Embryonic facial prominence (tissue), 1 donor: ENCODE data around the gene GJB6.

Source experiments
- DNase-seq: peaks from one replicate; pipeline ENCODE4 v3.0.0-alpha.2; 2016; ENCODE audit errors: extremely low spot score

The GJB6 gene

DNA sequence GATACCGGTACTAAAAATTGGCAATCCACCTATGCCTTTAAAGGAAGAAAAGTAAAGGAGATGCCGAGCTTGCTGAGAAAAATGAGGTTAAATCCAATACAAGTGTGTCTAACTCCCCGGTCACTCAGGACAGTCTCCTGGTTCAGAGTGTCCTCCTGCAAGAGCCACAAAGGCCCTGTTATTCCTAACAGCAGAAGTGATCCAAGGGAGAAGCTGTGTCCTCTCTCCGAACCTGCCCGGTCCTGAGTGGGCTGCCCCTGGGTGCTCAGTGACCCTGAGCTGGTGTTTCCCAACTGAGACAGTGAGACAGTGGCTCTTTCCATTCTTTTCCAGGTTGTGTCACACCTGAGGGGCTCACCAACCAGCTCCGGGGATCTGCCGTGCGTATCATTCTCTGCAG lies 4.8 kb downstream of the GJB6 start:
- DNase-seq: no peak

GRCh38 chr13:20222553-20222952 lies 9.6 kb downstream of the GJB6 start:
- no peak for DNase-seq

DNA sequence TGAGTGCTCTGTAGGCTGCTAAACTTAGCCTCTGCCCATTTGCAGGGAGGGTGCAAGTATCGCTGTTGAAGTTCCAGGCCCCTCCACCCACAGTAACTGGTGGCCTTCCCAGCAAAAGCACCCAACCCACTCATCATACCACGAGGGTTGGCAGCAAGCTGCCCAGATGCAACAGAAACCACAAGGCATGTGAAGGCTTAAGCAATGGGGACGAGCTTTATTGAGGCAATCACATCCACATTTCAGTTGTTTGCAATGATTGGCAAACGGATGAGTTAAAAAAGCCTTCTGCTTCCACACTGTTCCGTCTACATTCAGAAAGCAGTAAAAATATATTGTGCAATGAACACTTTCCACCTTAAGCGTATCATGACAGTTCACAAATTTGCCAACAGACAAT lies 10.3 kb downstream of the GJB6 start:
- no peak for DNase-seq

GRCh38 chr13:20219577-20219976 lies 12.5 kb downstream of the GJB6 start:
- no peak for DNase-seq

DNA sequence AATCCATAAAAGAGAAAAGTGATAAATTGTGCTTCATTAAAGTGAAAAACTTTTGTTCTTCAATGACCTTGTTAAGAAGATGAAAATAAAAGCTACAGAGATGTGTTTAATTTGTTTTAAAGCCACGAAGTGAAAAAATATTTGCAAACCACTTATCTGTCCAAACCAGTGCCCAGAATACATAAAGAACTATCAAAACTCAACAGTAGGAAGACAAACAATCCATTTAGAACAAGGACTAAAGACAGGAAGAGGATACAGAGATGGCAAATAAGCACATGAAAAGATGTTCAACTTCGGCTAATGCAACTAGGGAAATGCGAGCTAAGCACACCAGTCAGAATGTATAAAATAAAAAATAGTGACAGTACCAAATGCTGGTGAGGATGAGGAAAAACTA lies 15.0 kb downstream of the GJB6 start:
- DNase-seq: no peak

DNA sequence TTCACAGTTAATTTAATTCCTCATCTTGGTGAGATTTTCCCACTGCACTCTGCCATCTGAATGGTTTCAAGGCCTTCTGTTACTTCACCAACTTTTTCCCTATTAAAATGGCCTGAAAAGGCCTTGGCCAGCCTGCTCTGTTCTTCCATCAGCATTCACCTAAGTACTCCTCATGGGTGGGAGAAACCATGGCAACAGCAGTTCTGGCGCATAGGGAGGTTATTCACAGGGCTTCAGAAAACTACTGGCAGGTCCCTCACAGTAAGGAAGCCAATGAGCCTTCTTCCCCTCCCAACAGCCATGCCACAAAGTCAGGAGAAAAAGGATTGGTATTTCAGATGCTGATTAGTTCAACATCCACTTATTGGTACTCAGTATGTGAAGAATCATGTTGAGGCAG lies 22.2 kb downstream of the GJB6 start:
- DNase-seq: no peak

GRCh38 chr13:20206698-20207235 lies 25.4 kb downstream of the GJB6 start:
- no peak for DNase-seq

GRCh38 chr13:20206065-20206697 lies 25.9 kb downstream of the GJB6 start:
- no peak for DNase-seq

GRCh38 chr13:20198781-20199180 lies 33.3 kb downstream of the GJB6 start:
- no peak for DNase-seq

DNA sequence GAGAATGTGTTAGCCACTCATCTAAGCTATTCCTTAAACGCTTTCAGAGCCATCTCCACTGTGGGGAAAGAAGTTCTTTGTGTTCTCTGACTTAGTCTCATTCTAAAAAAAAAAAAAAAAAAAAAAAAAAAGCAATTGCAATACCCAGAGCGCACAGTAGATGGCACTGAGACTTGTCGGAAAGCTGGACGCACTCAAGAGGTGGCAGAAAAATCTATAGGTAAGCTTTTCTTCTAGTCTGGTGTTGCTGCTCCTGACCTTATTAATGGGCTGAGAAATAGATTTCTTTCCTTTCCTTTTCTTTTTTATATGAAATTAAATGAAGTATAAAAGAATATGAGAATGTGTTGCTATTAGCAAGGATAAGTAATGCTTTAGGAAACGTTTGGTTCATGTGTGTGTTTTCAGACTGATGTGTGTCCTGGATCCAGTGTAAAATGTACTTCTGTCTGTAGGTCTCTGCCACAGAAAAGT lies 34.7 kb downstream of the GJB6 start:
- DNase-seq: no peak

DNA sequence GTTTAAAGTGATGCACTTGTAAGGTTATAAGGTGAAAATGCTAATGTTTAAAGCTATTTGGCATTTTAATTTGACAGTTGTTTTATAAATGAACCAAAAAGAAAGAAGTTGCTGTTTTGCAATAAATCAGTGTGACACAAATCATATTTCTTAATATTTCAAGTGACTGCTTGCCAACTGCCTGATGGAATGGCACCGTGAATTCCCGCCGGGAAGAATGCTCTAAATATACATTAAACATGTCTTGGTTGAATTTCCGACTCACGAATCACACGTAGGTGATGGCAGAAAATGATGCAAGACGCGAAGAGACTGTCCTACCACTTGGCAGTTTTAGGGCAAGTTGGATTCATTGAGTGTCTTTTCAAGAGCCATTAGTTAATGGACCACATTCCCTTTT lies 36.3 kb downstream of the GJB6 start:
- DNase-seq: no peak

GRCh38 chr13:20193907-20194631 lies 38.0 kb downstream of the GJB6 start:
- no peak for DNase-seq

DNA sequence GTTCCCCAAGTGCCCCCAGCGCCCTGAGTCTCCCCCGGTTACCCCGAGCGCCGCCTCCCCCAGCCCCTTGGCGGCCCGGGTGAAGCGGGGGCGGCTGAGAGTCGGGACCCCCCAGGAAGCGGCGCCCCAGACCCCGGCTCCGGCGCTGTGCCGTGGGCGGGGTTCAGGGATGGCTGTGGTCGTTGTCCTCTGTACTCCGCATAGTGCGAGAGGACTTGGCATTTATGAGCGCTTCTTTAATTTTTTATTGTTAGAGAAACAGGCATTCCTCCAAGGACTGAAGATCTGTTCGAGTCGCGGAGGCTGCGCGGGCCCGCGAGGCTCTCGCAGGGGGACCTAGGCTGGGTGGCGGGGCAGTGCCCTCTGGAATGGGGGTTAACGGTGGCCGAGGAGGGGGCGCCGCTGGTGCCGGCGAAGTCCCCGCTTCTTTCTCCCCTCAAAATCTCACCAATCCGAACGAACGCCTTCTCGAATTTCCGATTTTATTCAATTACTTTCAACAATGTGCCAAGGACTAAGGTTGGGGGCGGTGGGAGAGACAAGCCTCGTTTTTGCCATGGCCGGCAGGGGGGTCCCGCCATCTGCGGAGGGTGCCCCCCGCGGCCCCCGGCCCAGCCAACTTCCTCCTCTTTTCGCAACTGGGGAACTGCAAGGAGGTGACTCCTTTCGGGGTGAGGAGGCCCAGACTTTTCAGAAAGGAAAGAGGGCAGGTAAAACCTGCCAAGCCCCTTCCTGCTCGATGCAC lies 38.8 kb downstream of the GJB6 start:
- DNase-seq: no peak

- no peak for DNase-seq
Observed at GRCh38 chr13:20192836-20193161, 39.3 kb downstream of the GJB6 start, which contains the start of gene GJB2. TSS of gene GJB2 (minus strand) at chr13:20192938. CDS start at chr13:20189581, 3,357 bp downstream.

DNA sequence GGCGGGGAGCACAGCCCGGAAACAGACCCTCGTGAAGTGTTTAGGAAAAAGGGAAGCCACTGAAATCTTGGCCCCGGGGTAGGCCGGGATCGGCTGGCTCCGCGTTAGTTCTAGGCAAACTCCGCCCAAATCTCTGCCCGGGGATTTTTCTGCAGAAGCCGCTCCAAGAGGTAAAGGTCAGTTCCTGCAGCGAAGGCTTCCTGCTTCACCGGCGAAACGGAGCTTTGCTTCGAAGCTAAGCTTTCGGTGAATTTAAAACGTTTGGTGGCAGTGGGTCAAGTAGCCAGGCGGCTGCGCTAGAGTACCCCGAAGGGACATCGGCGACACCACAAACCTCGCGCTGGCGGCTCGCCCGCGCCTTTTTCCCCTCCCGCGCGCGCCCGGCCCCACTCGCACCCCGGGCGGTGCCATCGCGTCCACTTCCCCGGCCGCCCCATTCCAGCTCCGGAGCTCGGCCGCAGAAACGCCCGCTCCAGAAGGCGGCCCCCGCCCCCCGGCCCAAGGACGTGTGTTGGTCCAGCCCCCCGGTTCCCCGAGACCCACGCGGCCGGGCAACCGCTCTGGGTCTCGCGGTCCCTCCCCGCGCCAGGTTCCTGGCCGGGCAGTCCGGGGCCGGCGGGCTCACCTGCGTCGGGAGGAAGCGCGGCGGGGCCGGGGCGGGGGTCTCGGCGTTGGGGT lies 39.8 kb downstream of the GJB6 start:
- DNase-seq: no peak

GRCh38 chr13:20191311-20192157 lies 40.6 kb downstream of the GJB6 start:
- no peak for DNase-seq

DNA sequence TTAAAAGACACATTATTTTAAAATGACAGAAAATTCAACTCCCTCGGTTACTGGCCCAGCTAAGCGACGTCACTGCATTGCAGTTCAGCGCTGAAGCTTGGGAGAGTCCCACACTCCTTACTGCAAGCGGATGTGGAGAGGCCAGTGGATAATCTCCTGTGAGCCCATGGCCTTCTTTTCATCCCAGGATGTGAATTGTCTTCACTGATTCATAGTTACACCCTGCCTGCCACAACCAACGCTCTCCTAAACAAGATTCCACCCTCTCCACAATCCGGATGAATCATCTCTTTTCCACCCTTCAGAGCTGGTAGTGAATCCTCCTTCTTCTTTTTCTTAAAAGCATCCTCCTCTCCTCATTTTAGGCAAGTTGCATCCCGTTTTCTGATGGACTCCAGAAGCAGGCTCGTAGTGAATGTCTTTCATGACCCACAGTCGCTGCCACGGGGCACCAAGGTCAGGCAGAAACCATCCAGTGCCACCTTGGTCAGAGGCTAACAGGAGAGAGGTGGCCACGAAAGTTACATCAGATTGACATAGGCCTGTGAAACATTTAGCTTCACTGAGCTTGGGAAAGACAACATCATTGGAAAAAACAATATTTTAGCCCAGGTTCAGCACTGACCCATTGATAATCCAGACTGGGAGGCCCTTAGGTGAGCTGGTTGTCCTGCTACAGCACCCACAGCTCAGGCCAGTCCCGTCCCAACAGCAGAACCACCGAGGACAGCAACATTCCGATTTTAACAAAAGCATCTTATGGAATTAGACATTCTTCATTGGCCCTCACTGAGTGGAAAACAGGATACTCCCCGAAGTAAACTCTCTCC lies 41.4 kb downstream of the GJB6 start:
- DNase-seq: no peak

DNA sequence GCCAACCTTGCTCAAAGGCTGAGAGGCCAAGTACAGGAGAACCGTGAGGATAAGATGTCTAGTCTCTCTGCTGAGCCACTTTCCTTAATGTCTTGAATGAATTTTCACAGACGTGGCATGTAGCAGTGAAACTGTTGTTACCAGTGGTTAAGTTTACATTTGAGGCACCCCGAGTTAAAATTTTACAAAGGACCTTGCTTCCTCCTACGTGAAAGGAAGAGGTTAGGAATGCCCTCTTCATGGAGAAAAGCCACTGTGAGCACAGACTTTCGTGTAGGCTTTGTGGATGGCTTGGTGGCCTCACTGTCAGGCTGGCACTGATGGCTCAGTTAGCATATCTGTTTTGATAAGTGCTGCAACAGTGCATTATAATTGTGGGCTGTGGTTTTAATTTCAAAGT lies 42.0 kb downstream of the GJB6 start:
- DNase-seq: no peak

GRCh38 chr13:20188667-20189553 lies 43.2 kb downstream of the GJB6 start:
- DNase-seq: no peak
